ENCODE data around the gene CYP11A1.
"Not testable (repeated sequence)": the region's sequence is repeated elsewhere in the genome, so short reads cannot be mapped to it uniquely, and the experiment has no call there.

Gene CYP11A1

DNA sequence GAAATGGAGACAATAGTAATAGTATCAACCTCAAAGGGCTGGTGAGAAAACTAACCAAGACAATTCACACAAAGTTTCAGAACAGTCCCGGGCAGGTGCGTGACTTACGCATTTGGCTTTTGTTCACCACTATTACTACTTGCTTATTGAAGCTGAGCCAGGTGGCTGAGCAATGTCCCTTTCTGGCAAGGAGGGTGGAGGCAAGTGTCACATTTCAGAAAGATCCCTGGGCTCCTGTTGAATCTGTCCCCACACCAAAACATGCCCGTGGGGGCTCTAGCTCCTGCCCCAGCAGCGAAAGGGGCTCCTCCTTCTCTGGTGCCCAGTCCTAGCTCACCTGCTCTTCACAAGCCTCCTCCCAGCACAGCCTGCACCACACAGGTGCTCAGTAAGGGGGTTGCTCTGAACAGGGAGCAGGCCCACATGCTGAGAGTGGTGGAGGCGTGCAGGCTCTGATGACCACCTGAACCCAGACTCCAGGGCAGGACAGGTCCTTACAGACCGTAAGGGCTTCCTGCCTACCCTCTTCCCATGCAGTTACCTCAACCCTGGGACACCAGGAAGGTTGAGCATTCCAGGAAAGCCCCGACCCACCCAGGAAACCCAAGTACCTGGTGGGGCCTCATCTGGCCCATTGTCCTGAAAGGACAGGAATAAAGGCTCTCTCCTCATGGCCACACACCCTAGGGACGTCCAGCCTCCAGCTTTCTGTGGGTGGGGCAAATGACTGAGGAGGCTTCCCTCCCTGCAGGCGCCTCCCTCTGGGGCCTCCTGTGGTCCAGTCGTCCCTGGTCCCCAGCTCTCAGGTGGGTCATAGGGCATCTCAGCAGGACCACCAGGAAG is 33.7 kb upstream of the CYP11A1 start:
- DNase-seq (ENCODE audit: low read depth in 2 of 2), result no peak

DNA sequence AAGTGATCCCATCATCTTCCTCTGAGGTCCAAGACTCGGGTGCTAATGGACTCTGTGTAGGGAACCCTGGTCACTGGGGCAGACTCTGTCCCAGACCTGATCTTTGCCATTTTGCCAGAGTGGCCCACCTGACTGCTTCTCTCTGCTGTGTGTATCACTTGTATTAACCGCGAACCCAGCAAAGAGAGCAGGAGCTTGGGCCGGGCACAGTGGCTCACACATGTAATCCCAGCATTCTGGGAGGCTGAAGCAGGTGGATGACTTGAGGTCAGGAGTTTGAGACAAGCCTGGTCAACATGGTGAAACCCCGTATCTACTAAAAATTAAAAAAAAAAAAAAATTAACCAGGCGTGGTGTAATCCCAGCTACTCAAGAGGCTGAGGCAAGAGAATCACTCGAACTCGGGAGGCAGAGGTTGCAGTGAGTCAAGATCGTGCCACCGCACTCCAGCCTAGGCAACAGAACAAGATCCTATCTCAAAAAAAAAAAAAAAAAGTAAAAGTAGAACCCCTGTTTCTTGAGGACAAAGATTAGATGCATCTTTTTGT is 32.9 kb upstream of the CYP11A1 start:
- no peak for DNase-seq (ENCODE audit: low read depth in 2 of 2)

DNA sequence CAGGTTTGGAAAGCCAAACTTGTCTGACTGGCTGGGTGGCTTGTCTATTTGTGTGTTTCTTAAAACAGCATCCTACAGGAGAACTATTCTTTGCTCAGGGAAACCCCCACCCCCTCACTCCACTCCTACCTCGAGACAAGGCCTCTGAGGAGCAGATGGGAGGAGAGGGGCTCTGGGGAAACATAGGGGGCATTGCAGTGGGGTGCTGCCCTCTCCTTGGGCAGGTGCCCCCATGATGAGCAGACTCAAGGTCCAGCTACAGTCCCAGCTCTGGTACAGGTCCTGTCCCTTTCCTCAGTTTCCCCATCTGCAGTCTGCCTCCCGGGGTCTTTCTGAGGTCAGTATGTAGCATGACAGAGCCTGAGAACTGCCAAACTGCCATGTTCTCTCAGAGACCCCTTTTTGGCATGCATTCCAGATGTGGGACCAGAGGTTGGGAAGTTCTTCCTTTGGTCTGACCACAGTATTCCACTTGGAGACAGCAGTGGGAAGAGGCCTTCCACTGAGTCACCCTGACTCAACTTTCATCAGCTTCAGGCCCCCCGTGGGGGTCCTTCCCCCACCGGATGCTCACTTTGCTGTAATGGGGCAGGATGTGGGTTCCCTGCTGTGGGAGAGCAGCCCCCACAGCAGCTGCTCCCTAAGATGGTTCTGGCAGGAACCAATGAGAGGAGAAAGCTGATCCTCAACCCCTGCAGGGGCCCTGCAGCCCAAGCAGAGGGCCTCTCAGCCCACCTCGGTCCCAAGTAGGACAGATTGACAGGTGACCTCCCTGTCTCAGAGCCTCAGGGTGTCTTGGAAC is 32.3 kb upstream of the CYP11A1 start:
- DNase-seq (ENCODE audit: low read depth in 2 of 2), result no peak

DNA sequence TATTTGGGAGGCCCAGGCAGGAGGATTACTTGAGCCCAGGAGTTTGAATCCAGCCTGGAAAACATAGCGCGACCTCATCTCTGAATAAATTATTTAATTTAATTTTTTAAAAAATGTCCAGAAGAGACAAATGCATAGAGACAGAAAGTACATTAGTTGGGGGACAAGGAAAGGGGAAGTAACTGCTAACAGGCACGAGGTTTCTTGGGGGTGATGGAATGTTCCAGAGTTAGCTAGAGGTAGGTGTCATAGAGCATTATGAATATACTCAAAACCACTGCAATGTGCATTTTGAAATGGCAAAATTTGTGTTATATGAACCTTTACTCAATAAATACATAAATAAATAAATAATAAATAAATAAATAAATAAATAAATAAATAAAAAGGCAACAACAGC is 31.7 kb upstream of the CYP11A1 start:
- no peak for DNase-seq (ENCODE audit: low read depth in 2 of 2)

DNA sequence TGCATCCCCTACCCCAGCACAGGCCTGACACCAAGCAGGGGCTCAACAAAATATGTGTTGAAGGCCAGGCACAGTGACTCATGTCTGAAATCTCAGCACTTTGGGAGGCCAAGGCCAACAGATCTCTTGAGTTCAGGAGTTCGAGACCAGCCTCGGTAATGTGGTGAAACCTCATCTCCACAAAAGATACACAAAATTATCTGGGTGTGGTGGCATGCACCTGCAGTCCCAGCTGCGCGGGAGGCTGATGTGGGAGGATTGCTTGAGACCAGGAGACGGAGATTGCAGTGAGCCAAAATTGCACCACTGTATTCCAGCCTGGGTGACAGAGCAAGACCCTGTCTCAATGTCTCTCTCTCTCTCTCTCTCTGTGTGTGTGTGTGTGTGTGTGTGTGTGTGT is 30.7 kb upstream of the CYP11A1 start:
- DNase-seq (ENCODE audit: low read depth in 2 of 2), result no peak

DNA sequence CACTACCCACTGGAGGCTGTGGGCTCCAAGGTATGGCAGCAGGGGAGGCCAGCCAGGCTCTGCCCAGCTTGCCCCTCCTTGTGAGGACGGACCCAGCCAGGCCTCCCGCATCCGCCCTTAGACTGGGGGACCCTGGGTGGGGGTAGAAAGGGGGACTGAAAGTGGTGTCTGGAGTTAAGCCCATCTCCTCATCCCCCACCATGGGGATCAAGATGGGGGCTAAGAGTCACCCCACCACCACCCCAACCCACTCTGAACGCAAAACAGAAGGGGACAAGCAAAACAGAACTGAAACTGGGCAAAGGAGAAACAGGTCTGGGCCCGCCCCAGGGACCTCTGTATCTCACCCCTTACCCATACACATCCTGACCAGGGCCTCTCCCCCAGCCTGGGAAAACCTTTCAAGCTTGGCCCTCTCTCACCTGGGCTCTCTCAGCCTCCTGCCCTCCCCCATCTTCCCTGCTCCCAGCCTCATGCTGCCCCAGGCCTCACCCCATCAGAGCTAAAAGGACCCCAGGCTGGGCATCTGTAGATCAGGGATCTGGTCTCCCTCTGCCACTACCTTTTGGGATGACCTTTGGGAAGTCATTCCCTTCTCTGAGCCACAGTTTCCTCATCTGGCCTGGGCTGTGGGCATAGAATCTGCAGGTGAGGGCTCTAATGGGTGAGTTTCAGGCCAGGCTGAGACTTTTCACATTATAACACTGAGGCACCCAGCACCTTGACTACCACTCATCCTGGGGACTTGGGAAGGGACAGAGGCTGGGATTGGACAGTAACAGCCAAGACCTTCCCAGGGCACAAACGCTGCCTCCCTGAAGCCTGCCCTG is 30.0 kb upstream of the CYP11A1 start:
- no peak for DNase-seq (ENCODE audit: low read depth in 2 of 2)

DNA sequence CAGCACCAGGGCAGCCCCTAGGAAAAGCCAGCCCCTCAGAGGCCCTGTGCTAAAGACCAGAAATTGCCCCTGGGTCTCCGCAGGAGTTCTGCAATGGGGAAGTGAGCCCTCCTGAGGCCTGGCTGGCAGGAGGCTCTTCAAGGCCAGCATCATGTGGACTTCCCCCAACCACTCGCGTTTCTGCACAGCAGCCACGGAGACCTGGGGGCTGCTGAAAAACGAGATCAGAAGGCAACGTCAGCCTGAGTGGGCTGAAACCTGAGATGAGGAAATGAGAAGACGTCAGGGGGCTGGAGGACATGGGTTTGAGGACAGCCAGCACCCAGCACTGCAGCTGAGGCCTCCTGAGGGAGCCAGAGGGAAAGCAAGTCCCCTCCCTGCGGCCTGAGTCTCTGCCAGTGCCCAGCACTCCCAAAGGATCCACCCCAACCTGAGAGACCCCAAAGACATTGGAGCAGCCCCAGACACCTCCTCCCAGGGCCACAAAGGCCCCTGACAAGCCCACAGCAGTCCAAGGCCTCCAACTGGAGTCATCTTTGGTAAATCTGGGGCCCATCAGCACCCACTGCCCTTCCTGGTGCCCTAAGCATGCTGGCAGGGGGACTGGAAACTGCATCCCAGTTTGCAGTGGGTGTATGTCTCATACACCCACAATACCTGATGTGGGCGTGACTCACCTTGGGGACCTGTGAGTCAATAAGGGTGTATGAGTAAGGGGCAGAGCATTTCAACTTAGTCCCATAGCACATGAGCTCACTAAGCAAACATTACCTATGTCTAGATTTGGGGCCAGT is 29.2 kb upstream of the CYP11A1 start:
- DNase-seq (ENCODE audit: low read depth in 2 of 2), result no peak

DNA sequence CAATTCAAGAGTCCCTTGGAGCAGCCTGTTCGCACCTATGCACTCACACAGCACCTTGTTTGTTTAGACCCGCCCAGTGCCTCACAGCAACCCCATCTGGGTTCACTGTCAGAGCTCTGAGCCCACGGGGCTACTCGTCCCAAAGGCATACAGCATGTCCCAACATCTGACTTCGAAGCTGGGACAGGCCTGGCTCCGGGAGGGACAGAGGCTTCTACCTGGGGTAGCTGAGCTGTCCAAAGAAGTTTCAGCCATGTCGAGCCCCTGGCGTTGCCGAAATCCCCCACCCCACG is 28.6 kb upstream of the CYP11A1 start:
- no peak for DNase-seq (ENCODE audit: low read depth in 2 of 2)

DNA sequence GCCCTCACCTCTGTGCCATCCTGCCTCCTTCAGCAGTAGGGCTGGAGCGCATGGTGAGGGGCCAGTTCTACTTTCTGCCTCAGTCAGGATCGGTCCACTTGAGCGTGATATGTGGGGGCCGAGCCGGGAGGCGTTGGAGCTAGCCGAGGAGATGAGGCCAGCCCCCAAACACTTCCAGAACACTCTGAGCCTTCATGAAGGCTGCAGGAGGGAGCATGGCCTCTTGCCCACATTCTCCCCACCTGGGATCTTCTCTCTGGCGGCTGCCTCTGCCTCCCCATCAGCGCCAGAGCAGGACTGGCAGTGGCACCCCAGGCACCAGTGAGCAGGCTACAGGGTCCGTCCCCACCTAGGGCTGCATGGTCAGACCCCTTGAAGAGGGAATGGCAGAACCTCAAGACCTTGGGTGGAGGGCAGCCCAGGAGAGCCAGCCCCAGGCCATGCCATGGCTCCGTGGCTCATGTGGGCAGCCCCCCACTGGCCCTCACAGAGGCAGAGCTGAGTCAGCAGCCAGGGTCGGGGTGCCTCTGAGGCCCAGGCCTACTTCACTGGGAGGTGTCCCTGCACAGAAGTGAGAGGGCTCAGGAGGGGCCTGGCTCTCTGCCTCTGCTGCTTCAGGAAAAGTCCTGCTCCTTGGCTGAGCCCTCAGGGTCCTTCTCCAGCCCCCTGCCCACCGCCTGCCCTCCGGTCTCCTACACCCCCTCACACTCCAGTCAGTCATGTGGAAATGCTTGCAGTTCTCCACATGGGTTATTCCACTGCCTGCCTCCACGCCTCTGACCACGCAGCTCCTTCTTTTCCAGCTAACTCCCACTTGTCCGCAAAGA is 28.1 kb upstream of the CYP11A1 start:
- no peak for DNase-seq (ENCODE audit: low read depth in 2 of 2)

DNA sequence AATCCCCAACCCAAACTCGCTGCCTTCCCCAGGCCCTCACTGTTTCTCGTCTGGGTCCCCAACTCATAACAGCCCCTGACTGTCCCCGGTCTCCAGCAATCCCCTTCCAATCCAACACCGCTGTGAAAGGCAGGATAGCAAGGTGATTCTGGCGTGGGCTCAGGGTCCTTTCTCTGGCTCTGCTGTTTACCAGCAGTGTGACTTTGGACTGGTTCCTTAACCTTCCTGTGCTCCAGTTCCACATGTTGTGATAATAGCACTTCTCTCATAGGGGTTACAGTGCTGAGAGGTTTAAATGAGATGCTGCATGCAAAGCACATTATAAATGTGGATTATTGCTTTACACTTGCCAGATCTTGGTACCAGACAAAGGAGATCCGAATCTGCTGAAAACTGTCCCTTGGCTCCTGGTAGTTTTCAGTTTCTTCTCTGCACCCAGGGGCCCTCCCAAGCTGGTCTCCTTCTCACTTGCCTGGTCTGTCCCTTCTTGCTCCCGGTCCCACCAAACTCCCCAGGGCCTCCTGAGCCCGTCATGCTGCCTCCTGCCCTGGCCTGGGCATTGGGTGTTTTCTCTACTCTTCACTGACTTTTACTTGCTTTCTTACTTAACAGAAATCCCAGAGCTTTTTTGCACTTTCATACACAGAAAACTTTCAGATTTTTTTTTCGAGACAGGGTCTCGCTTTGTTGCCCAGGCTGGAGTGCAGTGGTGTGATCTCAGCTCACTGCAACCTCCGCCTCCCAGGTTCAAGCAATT is 26.8 kb upstream of the CYP11A1 start:
- no peak for DNase-seq (ENCODE audit: low read depth in 2 of 2)

DNA sequence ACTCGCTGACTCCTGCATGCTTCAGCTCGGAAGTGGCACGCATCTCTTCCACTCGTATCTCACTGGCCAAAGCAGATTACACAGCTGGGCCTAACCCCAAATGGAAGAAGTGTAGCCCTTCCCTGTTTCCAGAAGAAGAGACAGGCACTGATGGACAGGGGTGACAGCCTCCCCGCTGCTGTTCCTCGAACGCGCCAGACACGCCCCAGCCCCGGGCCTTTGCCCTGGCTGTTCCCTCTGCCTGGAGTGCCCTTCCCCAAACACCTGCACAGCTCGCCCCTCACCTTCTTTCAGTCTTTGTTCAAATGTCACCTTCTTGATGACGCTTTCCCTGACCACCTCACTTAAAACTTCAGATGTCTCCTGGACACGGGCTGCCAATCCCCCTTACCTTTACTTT is 26.0 kb upstream of the CYP11A1 start:
- DNase-seq (ENCODE audit: low read depth in 2 of 2), result no peak

DNA sequence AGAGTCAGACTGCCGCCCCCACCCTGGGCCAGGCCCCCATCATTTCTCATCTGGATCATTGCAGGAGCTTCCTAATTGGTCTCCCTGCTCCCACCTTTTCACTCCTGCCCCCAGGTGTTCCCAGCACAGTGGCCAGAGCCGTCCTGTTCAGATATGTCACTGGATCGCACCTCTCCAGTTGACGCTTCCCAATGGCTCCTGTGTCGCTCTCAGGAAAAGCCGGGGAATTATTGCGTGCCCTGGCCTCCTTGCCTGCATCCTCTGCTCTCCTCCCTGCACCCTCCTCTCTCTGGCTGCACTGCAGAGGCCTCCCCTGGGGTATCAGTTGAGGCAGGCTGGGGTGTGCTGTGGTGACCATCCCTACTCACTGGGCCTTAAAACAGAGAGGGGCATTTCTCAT is 25.5 kb upstream of the CYP11A1 start:
- DNase-seq (ENCODE audit: low read depth in 2 of 2), result no peak

DNA sequence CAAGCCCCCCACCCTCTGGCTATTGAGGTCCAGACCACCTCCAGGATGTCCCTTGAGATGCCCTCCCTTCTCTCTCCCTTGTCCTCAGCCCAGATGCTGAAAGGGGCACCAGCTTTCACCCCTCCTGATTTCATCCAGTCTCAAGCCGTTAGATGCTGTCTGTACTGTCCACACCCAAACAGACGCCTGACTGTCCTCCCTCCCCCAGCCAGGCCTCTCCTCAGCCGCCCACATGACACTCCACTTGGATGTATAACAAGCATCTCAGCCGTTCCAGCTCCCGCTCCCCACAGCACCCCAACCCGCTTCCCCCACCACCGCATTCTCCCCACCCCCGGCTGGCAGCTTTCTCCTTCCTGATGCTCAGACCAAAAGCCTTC is 25.0 kb upstream of the CYP11A1 start:
- DNase-seq (ENCODE audit: low read depth in 2 of 2), result no peak

DNA sequence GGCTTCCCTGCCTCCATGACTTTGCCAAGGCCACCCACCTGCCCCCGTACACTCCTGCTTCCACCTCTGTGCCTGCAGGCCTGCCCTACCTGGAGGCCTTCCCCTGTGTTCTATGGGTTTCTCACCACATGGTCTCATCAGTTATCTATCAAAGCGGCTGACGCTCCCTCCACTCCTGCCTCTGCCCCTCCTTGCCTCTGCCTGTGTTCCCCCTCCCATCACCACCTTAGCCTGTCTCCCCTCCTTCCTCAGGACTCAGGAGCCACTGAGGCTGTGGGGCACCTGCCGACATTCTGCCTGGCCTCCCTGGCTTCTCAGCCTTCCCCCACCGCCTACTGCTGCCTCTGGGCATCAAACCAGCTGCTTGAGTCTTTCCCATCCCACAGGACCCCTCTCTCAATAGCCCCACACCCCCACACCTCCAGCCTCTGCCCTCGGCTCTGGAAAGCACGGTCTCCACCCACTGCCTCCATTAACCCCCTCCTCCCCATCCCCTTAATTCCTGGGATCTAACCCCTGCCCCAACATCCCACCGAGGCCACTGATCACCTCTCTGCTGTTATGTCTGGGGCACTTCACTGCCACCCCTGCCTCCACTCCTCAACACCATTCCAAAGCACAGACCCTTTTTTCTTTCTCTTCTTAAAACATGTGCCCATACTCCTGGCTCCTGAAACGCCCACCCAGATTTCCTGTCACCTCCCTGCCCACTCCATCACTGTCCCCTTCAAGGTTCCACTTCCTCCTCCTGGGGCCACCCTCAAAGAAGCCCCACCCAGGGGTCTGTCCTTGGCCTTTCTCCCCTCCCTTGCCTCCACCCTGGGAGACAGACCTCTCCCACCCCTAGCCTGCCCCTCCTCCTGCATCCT is 24.4 kb upstream of the CYP11A1 start:
- no peak for DNase-seq (ENCODE audit: low read depth in 2 of 2)

DNA sequence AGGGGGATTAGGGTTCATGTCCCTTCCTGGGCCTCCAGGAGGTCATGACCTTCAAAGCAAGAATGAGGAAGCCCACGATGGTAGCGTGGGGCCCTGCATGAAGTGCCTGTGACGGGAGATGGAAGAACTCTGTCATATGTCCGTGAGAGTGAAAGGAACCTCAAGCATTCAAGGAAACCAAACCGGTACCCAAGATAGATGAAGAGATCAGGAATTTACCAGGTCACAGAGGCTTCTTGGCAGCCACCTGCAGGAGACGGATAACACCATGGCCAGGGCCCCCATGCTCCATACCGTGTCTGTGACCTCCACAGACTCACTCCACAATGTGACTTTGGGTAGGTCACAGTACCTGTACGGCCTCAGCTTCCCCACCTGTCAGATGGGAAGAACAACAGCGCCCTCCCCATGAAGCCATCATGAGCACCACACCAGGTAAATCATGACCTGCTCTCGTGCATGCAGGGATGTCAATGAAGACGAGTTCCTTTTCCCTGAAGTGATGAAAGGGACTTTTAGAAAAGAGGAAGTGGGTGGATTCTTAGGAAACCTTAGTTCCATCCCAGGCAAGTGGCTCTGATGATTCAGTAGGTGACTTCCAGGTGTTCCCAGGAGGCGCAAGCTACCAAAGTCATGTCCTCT is 23.3 kb upstream of the CYP11A1 start:
- no peak for DNase-seq (ENCODE audit: low read depth in 2 of 2)

DNA sequence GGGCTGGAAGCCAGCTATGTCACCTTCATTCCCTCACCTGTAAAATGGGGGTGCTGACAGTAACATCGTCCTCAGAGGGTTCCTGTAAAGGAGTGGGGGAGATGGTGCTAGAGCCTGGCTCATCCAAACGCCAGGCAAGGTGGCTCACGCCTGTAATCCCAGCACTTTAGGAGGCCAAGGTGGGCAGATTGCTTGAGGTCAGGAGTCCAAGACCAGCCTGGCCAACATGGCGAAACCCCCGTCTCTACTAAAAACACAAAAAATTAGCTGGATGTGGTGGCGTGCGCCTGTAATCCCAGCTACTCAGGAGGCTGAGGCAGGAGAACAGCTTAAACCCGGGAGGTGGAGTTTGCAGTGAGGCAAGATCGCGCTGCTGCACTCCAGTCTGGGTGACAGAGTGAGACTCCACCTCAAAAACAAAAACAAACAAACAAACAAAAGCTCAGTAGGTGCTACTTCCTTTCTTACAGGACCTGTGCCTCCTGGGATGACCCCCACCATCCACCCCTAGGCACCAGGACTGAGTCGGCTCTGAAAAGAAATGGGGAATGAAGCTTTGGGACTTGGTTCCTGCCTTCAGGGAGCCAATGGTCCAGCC is 22.7 kb upstream of the CYP11A1 start:
- DNase-seq (ENCODE audit: low read depth in 2 of 2), result not testable (repeated sequence)

DNA sequence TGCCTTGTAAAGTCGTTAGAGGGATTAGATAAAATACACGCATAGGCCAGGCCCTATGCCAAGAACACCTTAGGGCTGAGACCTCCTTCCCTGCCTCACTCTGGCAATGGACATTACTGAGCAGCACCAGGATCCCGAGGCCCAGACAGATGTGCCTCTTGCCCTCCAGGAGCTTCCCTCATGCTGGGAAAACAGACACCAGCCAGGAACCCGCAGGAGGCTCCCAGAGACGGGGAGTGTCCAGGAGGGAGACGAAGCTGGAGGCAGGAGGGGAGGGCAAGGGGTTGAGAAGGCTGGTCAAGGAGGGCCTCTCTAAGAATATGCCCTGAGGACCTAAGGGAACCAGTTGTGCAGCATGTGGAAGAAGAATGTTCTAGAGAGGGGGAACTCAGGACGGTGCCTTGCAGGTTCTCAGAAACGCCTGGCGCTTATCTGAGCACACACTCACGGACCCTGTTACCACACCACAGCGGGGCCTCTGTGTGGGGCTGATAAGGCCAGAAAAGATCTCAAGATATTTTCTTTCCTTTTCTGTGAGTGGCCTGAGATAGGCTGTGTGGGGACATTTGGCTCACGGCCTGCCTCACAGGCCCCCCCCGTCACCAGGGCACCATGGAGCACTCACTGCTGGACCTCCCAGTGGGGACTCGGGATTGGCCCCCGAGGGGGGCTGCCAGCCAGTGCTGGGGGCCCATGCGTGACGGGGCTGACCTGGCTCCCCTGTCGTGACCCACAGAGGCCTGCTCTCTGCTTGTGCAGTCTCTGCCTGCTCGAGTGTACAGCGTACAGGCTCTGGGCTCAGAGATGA is 22.0 kb upstream of the CYP11A1 start:
- DNase-seq (ENCODE audit: low read depth in 2 of 2), result no peak

Data from activated CD4-positive, alpha-beta T cell treated with anti-CD3 and anti-CD28 coated beads for 24 hours (primary cell).